Measurements from ENCODE around the gene PLEKHM1. TPM values are rescaled to one million over a fixed set of nuclear protein-coding genes. Genes with fewer than 3 reads are reported as not detected.

Gene PLEKHM1
- 15.0 and 16.9 TPM in 2 replicates for total RNA-seq

GRCh38 chr17:45490615-45491433 is at the start of gene PLEKHM1:
TSS of gene PLEKHM1 (minus strand) at chr17:45490721. CDS start at chr17:45482484, 8,237 bp downstream.

GRCh38 chr17:45432405-45433158 is 57.9 kb downstream of the PLEKHM1 start, which contains the start of gene ARHGAP27:
TSS of gene ARHGAP27 (minus strand) at chr17:45432870. CDS start at chr17:45430279, 2,591 bp downstream.

Other genes starting within 250 kb of the PLEKHM1 start
- not detected in 2 replicates for gene SPATA32, start 228.6 kb downstream of the PLEKHM1 start, total RNA-seq
- gene MAP3K14, start 173.7 kb downstream of the PLEKHM1 start, total RNA-seq = 9.2 and 10.0 TPM in 2 replicates
- 1.7 and 3.5 TPM in 2 replicates for gene ARHGAP27, start 57.9 kb downstream of the PLEKHM1 start, total RNA-seq